HEK293T (cell line): ENCODE measurements around the gene TK2.
"Not testable (repeated sequence)": the region's sequence is repeated elsewhere in the genome, so short reads cannot be mapped to it uniquely, and the experiment has no call there.

Experiments used
- CTCF ChIA-PET: fragments of 350-600 bp; formaldehyde crosslinking; extraction: SDS; loops from one replicate; lab custom pipeline; 2021; ENCODE audit warnings: antibody characterized with exemption, inconsistent platforms; lab: Yijun Ruan, JAX
- POLR2A ChIA-PET: fragments of 350-600 bp; formaldehyde crosslinking; extraction: SDS; loops from one replicate; lab custom pipeline; 2020; ENCODE audit warnings: antibody characterized with exemption, inconsistent platforms; lab: Yijun Ruan, JAX
- DNase-seq: peaks from one replicate; pipeline ENCODE4 v3.0.0; 2012; ENCODE audit warnings: mixed read lengths; ENCODE audit errors: extremely low spot score
- ARNT ChIP-seq: fragments of 450-650 bp; IDR thresholded peaks from 2 replicates; pipeline ENCODE4 v1.6.1; 2017; ENCODE audit warnings: mild to moderate bottlenecking
- BHLHE40 ChIP-seq: fragments of 450-650 bp; IDR thresholded peaks from 2 replicates; pipeline ENCODE4 v1.6.1; 2016; ENCODE audit warnings: mild to moderate bottlenecking, moderate library complexity, borderline replicate concordance
- CTBP1 ChIP-seq: fragments of 450-650 bp; IDR thresholded peaks from 2 replicates; pipeline ENCODE4 v1.6.1; 2016; ENCODE audit warnings: borderline replicate concordance
- ELF4 ChIP-seq: fragments of 450-650 bp; IDR thresholded peaks from 2 replicates; pipeline ENCODE4 v1.6.1; 2017; ENCODE audit warnings: antibody characterized with exemption
- FOXA1 ChIP-seq: fragments of 450-650 bp; IDR thresholded peaks from 2 replicates; pipeline ENCODE4 v1.6.1; 2016; ENCODE audit warnings: mild to moderate bottlenecking
- FOXK2 ChIP-seq: fragments of 450-650 bp; IDR thresholded peaks from 2 replicates; pipeline ENCODE4 v1.6.1; 2016; ENCODE audit warnings: mild to moderate bottlenecking
- FOXM1 ChIP-seq: fragments of 450-650 bp; IDR thresholded peaks from 2 replicates; pipeline ENCODE4 v1.6.1; 2017; ENCODE audit warnings: mild to moderate bottlenecking, borderline replicate concordance
- HDGF ChIP-seq: fragments of 450-650 bp; IDR thresholded peaks from 2 replicates; pipeline ENCODE4 v1.6.1; 2017; ENCODE audit warnings: antibody characterized with exemption, borderline replicate concordance
- L3MBTL2 ChIP-seq: fragments of 450-650 bp; conservative IDR thresholded peaks from 2 replicates; pipeline ENCODE4 v1.6.1; 2016; ENCODE audit warnings: mild to moderate bottlenecking
- LEF1 ChIP-seq: fragments of 450-650 bp; IDR thresholded peaks from 2 replicates; pipeline ENCODE4 v1.6.1; 2017; ENCODE audit warnings: mild to moderate bottlenecking, borderline replicate concordance
- NFRKB ChIP-seq: fragments of 450-650 bp; IDR thresholded peaks from 2 replicates; pipeline ENCODE4 v1.6.1; 2016; ENCODE audit warnings: mild to moderate bottlenecking, moderate library complexity
- SP1 ChIP-seq: fragments of 450-650 bp; IDR thresholded peaks from 2 replicates; pipeline ENCODE4 v1.6.1; 2017
- SUZ12 ChIP-seq: fragments of 450-650 bp; IDR thresholded peaks from 2 replicates; pipeline ENCODE4 v1.6.1; 2016; ENCODE audit warnings: mild to moderate bottlenecking
- TARDBP ChIP-seq: fragments of 450-650 bp; IDR thresholded peaks from 2 replicates; pipeline ENCODE4 v1.6.1; 2016
- ZNF384 ChIP-seq: fragments of 450-650 bp; IDR thresholded peaks from 2 replicates; pipeline ENCODE4 v1.6.1; 2016
- TF ChIP-seq, protein P1 (sequence below): fragments of 450-650 bp; IDR thresholded peaks from 2 replicates; pipeline ENCODE4 v1.6.1; 2016

TK2 gene

DNA sequence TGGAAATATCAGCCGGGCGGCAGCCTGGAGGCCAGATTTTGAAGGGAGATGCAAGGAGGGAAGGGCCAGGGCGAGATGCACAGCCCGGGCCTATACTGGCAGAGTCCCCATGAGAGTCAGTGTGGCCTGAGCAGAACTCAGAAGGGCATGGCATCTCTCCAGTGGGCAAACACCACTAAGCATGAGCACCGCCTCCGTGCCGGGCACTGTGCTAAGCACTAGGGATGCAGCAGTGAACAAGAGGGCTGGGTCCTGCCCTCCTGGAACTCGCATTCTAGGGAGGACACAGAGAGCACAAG is 33.5 kb downstream of the TK2 start:
- CTCF ChIA-PET: no interaction called here
- no peak for DNase-seq
- no peak for TF ChIP-seq SUZ12
- TF ChIP-seq SP1: no peak
- no peak for TF ChIP-seq ARNT
- no peak for TF ChIP-seq HDGF
- TF ChIP-seq FOXA1: no peak
- no peak for TF ChIP-seq NFRKB
- POLR2A ChIA-PET: no interaction called here

DNA sequence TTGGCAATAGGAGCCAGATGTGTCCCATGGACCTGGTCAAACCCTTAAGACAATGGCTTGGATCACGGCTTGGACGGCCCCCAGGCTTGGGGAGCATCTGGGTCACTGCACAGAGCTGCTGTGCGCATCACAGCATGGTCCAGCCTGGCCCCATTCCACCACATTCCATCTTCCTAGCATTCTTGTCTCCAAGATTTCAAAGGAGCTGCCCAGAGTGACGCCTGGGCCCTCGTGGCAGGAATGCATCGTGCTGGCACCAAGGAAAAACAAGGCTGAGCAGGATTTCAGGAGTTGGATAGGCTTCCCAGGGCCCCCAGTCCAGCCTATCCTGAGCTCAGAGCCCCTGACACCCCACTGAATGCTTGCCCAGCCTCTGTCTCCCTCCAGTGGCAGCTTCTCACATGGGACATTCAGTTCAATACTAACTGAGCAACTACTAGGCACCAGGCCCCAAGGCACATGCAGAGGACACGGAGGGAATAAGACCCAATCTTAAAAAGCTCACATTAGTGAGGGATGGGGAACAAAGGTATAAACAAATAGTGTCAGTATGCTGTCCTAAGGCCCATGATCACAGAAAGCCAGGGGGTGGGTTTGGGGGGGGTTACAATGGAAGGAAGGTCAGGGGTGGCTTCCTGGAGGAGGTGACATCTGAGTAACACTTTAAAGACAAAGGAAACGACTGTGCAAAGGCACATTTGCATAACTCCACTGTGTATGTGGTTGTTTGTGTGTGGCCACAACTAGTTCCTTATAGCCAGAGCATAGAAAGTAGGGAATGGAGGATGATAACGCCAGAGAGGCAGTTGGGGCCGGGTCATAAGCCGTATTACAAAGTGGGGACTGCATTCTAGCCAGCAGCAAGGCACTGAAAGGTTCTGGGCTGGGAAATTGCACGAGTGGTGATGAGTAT is 34.1 kb downstream of the TK2 start:
- ChIA-PET CTCF (interaction anchor here (0.7 kb wide), 1 partner anchor 42 kb away, joined by 3 read pairs; no protein-coding TSS in a partner anchor), POLR2A (no interaction called here)
- no peak for TF ChIP-seq BHLHE40
- TF ChIP-seq ZNF384: no peak
- no peak for TF ChIP-seq FOXA1
- no peak for TF ChIP-seq SUZ12
- TF ChIP-seq FOXK2: no peak
- TF ChIP-seq FOXM1: no peak
- no peak for TF ChIP-seq SP1
- no peak for TF ChIP-seq LEF1
- no peak for TF ChIP-seq TARDBP
- TF ChIP-seq ARNT: no peak
- no peak for TF ChIP-seq ELF4
- TF ChIP-seq, protein P1, sequence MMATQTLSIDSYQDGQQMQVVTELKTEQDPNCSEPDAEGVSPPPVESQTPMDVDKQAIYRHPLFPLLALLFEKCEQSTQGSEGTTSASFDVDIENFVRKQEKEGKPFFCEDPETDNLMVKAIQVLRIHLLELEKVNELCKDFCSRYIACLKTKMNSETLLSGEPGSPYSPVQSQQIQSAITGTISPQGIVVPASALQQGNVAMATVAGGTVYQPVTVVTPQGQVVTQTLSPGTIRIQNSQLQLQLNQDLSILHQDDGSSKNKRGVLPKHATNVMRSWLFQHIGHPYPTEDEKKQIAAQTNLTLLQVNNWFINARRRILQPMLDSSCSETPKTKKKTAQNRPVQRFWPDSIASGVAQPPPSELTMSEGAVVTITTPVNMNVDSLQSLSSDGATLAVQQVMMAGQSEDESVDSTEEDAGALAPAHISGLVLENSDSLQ: no peak
- no peak for TF ChIP-seq CTBP1
- TF ChIP-seq HDGF: no peak
- no peak for DNase-seq

DNA sequence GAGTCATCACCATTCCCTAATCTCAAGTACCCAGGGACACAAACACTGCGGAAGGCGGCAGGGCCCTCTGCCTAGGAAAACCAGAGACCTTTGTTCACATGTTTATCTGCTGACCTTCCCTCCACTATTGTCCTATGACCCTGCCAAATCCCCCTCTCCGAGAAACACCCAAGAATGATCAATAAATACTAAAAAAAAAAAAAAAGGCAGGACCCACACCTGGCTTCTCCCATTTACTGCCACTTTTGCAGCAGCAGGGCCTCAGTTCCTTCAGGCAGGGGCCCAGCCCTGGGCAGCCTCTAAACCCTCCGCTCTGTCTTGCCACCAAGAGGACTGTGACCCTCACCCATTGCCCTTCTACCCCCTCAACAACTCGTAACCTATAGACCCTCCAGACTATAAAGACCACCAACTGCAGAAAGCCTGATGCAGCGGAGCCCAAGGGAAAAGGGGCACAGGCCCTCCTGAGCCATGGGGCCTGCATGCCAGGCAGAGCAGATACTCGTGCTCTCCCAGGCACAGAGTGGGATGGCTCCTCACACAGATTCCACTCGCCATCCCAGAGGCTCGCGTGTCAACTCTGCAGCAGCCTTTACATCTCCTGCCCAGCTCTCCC is 34.8 kb downstream of the TK2 start:
- POLR2A ChIA-PET, DNase-seq, CTCF ChIA-PET: not testable (repeated sequence)

DNA sequence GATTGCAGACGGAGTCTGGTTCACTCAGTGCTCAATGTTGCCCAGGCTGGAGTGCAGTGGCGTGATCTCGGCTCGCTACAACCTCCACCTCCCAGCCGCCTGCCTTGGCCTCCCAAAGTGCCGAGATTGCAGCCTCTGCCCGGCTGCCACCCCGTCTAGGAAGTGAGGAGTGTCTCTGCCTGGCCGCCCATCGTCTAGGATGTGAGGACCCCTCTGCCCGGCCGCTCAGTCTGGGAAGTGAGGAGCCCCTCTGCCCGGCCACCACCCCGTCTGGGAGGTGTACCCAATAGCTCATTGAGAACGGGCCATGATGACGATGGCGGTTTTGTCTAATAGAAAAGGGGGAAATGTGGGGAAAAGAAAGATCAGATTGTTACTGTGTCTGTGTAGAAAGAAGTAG is 35.5 kb downstream of the TK2 start:
- CTCF ChIA-PET, DNase-seq, POLR2A ChIA-PET: not testable (repeated sequence)

DNA sequence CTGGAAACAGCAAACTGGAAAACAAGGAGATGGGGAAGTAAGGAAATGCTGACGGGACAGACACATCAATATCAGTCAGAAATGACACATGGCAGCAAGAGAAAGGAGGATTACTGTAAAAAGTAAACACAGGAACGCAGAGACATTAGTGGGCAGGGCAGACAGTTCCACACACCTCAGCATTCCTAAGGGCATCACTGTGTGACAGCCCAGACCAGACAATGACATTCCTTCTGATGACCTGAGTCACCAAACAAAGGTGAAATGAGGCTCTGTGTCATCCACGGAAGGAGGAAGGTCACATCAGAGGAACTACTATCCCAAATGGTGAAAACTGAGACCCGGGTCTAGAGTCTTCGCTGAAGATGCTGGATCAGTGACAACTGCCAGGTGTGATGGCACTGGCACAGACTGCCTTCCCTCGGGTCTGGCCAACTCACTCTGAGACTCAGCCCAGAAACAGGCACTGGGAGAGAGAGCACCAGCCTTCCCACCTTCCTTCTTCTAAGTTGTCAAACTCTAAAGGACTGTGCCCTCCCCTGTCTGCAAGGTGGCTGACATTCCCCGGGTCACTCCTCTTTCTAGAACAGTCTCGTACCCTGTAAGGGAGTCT is 36.7 kb downstream of the TK2 start:
- TF ChIP-seq FOXK2 (no peak), LEF1 (no peak), HDGF (no peak), TARDBP (no peak), L3MBTL2 (no peak), FOXM1 (no peak), SUZ12 (no peak)
- POLR2A ChIA-PET: no interaction called here
- CTCF ChIA-PET: no interaction called here
- no peak for DNase-seq

DNA sequence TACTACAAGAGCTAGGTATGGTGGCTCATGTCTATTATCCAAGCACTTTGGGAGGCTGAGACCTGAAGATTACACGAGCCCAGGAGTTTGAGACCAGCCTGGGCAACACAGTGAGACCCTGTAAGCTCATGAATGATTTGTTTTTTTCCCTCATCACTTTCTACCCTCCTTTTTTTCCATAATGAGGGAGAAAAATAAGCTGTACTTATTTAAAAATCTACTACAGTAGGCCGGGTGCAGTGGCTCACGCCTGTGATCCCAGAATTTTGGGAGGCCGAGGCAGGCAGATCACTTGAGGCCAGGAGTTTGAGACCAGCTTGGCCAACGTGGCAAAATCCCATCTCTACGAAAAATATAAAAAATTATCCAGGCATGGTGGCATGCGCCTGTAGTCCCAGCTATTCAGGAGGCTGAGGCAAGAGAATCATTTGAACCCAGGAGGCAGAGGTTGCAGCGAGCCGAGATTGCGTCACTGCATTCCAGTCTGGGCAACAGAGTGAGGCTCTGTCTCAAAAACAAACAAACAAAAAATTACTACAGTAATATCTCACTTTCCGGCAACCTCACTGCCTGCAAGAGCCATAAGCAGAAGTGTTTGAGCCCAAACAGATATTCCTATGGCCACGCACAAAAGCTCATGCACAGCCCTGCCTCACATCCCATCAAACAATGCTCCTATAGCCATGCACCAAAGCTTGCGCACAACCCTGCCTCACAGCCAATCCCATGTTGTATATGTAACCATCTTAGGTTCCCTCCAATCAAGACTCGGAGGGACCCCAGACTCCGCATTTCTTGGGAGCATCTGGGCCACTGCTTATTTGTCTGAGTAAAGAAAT is 37.4 kb downstream of the TK2 start:
- POLR2A ChIA-PET: interaction anchor here (0.7 kb wide), 1 partner anchor 56 kb away, joined by 4 read pairs; no protein-coding TSS in a partner anchor
- TF ChIP-seq FOXM1 (no peak), ZNF384 (no peak), ARNT (no peak), L3MBTL2 (no peak), TARDBP (no peak), HDGF (no peak), FOXA1 (no peak)
- TF ChIP-seq, protein P1: no peak
- CTCF ChIA-PET: interaction anchor here (1.3 kb wide), 1 partner anchor 8 kb away, joined by 3 read pairs; no protein-coding TSS in a partner anchor
- no peak for DNase-seq
